Measurements from ENCODE around the gene PDHA1.

Gene PDHA1

GRCh38 chrX:19343535-19344408, at the start of gene PDHA1:
PDHA1 (plus strand) TSS chrX:19343927; CDS start chrX:19344038, 111 bp downstream.
- DNase-seq = peak; percentile 71

- no peak for DNase-seq
These were observed 40.4 kb upstream of the PDHA1 start for GRCh38 chrX:19303256-19303880.

GRCh38 chrX:19326567-19326966, 17.2 kb upstream of the PDHA1 start:
- DNase-seq = no peak

- no peak for DNase-seq
These were observed 11.9 kb upstream of the PDHA1 start for GRCh38 chrX:19331831-19332230.

GRCh38 chrX:19332983-19333382, 10.7 kb upstream of the PDHA1 start:
- no peak for DNase-seq

GRCh38 chrX:19334945-19335626, 8.6 kb upstream of the PDHA1 start:
- DNase-seq = no peak

- no peak for DNase-seq
These were observed 1.3 kb upstream of the PDHA1 start for GRCh38 chrX:19342331-19342906.

- DNase-seq = no peak
These were observed 617 bp upstream of the PDHA1 start for GRCh38 chrX:19343085-19343534.

- DNase-seq = no peak
These were observed 934 bp downstream of the PDHA1 start for GRCh38 chrX:19344661-19345060.

GRCh38 chrX:19347916-19348315, 4.2 kb downstream of the PDHA1 start:
- DNase-seq = no peak

GRCh38 chrX:19349264-19349663, 5.5 kb downstream of the PDHA1 start:
- no peak for DNase-seq

GRCh38 chrX:19350941-19351384, 7.2 kb downstream of the PDHA1 start:
- DNase-seq = no peak

- no peak for DNase-seq
These were observed 10.9 kb downstream of the PDHA1 start for GRCh38 chrX:19354625-19355024.

- no peak for DNase-seq
These were observed 14.8 kb downstream of the PDHA1 start for GRCh38 chrX:19358521-19358920.

- DNase-seq = no peak
These were observed 17.2 kb downstream of the PDHA1 start for GRCh38 chrX:19360903-19361302.

GRCh38 chrX:19361701-19362100, 18.0 kb downstream of the PDHA1 start:
- no peak for DNase-seq

GRCh38 chrX:19368576-19368975, 24.8 kb downstream of the PDHA1 start:
- no peak for DNase-seq

- no peak for DNase-seq
These were observed 26.3 kb downstream of the PDHA1 start for GRCh38 chrX:19370061-19370460.

- peak; percentile 0 for DNase-seq
These were observed 28.4 kb downstream of the PDHA1 start for GRCh38 chrX:19372170-19372546.

- DNase-seq = no peak
These were observed 29.0 kb downstream of the PDHA1 start for GRCh38 chrX:19372547-19373331.

- no peak for DNase-seq
These were observed 29.7 kb downstream of the PDHA1 start for GRCh38 chrX:19373351-19373891.

- no peak for DNase-seq
These were observed 31.8 kb downstream of the PDHA1 start for GRCh38 chrX:19375546-19375945.

Measured in SIG-M5 (cell line).